NCI-H2107 treated with DMSO at 0.1 percent for 48 hours (cell line): ENCODE data around the gene VWA2.

Experiments
- DNase-seq: peaks from one replicate; lab custom pipeline; 2025; ENCODE audit not compliant: unreplicated experiment; lab: John Stamatoyannopoulos, UW

VWA2 gene, protein sequence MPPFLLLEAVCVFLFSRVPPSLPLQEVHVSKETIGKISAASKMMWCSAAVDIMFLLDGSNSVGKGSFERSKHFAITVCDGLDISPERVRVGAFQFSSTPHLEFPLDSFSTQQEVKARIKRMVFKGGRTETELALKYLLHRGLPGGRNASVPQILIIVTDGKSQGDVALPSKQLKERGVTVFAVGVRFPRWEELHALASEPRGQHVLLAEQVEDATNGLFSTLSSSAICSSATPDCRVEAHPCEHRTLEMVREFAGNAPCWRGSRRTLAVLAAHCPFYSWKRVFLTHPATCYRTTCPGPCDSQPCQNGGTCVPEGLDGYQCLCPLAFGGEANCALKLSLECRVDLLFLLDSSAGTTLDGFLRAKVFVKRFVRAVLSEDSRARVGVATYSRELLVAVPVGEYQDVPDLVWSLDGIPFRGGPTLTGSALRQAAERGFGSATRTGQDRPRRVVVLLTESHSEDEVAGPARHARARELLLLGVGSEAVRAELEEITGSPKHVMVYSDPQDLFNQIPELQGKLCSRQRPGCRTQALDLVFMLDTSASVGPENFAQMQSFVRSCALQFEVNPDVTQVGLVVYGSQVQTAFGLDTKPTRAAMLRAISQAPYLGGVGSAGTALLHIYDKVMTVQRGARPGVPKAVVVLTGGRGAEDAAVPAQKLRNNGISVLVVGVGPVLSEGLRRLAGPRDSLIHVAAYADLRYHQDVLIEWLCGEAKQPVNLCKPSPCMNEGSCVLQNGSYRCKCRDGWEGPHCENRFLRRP

DNA sequence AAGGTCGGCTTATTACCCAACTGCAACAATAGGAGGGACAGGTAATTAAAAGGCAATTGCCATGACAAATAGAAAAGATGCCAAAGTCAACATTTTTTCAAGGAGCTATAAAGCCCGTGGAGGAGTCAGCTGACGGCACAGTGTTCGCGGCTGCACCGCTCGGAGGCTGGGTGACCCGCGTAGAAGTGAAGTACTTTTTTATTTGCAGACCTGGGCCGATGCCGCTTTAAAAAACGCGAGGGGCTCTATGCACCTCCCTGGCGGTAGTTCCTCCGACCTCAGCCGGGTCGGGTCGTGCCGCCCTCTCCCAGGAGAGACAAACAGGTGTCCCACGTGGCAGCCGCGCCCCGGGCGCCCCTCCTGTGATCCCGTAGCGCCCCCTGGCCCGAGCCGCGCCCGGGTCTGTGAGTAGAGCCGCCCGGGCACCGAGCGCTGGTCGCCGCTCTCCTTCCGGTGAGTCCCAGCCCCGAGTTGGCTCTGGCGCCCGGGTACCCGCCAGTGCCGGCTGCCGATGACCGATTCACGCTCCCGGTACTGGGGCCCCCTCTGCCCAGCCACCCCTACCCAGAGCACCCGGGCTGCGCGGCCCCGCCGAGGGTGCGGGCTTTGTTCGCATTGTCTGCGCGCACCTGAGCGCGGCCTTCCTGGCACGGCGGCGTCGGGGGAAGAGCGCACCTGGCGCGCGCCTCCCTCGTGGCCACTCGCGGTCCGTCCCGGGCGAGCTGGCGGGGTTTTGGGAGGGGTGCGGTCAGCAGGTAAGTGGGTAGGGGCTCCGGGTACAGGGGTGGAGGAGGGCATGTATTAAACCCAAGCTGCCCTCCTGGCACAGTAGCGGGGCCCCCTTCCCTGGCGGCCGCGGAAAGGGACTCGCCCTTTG lies at the start of gene VWA2:
VWA2 (plus strand) TSS at position 138 of the 877 bp plus-strand sequence. CDS start 9,460 bp downstream, outside the sequence.
- DNase-seq: no peak

DNA sequence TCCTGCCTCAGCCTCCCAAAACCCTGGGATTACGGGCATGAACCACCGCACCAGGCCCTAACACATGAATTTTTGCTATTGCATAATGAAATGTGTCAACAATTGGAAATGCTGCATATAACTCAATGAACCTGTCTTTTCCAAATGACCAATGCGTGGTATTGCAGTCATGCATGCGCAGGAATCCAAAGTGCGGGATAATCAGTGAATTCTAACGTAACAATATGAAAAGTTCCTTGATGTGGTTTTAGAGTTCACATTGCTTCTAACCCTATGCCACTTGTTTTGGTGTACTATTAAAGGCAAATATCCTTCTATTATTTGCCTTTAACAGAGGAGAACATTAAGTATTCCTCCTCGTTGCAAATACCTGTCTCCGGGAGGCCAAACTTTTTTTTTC lies 49.4 kb upstream of the VWA2 start:
- no peak for DNase-seq

DNA sequence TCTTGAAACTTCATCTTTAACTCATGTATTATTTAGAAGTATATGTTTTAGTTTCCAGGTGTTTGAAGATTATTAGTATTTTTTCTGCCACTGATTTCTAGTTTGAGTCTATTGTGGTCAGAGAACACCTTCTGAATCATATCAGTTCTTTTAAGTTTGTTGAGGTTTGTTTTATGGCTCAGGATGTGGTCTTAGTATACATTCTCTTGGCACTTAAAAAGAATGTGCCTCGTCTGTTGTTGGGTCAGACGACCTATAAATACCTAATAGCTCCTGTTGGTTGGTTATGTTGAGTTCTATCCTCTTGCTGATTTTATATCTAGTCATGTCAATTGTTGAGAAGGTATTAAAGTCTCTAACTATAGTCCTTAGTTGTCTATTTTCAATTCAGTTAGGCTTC lies 44.0 kb upstream of the VWA2 start:
- DNase-seq: no peak

DNA sequence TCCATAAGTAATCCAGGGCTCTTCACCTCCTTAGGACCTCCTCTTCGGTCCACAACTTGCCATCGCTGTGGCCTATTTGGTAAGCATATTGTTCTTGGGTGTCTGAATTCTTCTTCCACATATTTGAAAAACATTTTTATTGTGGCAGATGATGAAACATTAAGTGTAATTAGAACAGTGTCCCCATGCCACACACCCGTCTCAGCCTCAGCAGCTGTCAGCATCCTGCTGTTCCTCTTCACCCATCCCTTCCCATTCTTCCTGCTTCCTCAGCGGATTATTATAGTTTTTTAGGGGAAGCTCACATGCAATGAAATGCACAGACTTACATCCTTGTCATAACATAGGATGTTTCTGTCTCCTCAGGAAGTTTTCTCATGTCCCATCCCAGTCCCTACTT lies 39.8 kb upstream of the VWA2 start:
- DNase-seq: no peak

DNA sequence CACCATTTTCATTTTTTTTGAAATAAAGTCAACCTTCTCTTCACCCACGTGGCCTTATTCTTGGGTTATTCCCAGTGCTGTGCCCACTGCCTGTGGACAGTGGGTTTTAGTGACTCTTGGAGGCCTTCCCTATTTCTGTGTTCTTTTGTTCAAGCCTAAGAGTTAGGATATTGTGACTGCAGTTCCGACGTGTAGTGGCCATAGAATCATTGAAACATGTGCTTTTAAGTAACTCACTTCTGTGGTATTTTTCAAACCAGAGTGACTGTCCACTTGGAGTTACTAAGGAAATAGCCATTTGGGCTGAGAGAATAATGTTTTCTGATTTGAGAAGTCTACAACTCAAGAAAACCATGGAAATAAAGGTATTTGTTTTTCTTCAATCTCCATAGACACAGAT lies 36.2 kb upstream of the VWA2 start:
- DNase-seq: no peak

DNA sequence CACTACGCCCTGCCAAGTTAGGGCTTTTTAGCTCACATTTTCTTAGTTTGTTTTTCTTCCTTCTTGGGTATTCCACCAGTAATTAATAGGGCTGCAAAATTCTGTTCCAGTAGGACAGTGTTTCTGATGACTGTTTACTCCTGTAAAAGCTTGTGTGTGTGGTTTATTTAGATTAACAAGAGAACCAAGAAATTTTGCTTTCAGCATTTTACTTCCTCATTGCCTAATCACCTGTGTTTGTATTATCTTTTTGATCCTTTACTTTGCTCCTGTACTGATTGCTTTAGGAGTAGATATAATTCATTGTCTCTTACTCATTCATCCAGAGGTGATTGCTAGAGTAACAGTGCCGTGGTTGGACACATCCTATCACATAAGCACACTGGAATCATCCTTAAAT lies 32.2 kb upstream of the VWA2 start:
- no peak for DNase-seq

DNA sequence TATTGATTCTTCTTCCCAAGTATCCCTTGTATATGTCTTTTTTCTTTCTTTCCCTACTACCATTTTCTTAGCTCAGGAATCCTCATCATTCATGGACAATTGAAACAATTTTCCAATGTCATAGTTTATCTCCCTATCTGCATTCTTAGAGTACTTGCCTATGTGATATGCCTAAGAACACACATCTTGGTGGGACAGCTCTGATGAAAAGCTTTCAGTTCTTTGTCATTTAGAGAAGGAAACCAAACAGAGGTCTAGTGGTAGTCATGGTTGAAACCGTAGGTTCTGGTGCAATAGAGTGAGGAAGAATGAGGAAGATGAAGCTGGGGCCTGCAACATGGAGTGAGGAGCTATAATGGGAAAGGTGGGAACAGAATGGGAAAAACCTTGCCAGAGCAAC lies 31.7 kb upstream of the VWA2 start:
- no peak for DNase-seq

DNA sequence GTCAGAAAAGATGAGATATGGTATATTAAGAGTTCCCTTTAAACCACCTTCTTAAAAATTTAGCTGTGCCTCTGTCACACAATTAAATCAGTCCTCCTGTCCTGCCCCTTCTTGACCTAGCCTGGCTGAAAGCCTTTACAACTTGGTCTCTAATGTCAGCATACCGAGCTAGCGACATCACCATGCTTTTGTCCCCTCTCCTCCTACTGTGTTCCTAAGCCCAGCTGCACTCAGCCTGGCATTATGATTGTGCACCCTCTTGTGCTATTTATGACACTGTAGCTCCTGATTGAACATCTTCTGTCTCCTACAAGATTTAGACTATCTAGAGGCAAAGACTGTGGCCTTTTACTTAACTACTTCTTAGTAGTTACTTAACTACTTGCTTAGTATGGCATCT lies 30.7 kb upstream of the VWA2 start:
- DNase-seq: no peak

DNA sequence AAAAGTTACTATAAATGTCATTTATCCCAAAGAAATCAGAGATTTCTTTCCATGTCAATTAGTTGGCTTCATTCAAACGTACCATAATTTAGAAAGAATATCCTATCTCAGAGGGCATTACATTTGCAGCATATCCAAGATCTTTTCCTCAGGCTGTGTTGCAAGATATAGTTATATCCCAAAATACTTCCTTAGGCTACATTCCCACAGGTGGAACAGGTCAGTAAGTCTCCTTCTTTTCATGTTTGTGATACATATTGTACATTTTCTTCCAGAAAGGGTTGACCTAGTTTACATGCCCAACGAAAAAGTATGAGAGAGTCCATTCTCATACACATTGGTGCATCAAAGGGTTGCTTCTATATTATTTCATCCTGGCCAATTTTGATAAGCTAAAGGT lies 26.9 kb upstream of the VWA2 start:
- no peak for DNase-seq

DNA sequence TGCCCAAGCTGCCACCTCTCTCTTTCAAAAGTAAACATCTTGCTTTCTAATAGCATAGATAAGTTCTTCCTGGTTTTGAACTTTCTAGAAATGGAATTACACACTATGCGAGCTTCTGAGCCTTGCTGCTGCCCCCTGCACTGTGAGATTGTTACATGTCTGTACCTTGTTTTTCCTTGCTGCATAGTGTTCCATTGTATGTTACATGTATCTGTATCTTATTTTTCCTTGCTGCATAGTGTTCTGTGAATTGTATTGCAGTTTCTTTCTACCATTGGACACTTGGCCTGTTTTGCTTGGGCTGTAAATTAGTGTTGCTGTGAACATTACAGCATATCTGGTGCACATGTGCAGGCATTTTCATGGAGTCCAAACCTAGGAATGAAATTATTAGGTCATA lies 24.0 kb upstream of the VWA2 start:
- no peak for DNase-seq

DNA sequence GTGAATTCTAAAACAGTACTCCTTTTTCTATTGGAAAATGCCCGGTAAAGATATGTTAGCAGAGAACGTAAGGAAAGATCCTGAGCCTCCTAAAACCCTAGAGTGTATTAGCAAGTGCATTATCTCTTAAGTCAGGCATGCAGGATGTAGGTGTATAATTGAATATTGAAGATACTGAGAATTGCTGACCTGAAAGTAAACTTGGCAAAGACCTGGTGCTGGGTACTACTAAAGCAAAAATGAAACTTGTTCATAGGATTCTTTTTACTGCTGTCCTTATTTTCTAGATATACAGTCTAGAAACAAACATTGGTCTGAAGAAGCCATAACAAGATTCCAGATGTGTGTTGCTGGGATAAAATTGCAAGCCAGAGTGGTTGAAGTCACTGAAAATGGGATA lies 18.8 kb upstream of the VWA2 start:
- DNase-seq: no peak

DNA sequence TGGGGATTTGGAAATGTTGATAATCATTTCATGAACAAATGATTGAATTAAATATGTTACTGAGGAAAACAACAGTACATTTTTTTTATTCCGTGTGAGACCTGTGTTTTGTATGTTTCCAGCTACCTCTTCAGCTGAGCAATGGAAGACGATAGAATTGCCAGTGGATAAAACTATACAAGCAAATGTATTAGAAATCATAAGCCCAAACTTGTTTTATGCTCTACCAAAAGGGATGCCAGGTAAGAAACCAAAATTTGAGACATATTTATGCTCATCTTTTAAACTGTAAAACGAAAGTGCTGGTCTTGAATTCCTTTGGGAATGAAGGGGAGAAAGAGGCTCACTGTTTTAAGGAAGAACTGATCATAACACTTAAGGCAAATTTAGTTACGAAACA lies 17.8 kb upstream of the VWA2 start:
- no peak for DNase-seq

DNA sequence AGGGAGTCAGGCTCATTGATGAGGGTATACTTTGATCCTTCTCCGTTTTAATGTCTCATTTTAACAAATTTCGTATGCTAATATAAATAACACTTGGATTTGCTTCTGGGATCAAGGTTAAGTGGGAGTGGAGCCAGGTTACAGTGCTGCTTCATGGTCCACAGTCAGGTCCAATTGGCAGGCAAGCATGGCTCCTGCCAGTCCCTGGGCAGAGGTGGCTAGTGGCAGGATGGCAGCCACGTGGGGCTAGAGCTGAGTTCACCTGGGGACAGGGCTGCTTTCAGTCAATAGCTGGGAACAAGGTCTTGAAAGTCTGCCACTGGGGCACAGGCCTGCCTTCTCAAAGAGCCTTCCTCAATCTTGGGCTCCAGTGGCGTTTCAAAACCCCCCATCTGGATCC lies 16.0 kb upstream of the VWA2 start:
- no peak for DNase-seq

DNA sequence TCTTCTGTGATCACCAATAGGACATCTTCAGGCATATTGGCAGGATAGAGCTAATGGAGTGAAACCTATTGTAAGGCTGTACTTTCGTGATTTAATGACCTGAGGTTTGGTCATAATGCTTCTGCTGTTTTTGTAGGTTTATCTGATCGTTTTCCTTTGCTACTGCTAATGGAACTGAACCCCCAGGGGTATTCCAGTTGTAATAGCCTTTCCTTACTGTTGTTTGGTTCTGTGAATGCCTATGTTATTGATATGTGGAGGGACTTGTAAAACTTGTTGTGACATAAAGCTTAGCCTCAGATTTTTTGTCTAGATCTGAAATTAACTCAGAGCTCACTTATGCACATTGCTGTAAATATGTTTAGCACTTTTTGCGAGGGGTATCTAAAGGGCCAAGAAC lies 10.9 kb upstream of the VWA2 start:
- DNase-seq: no peak

DNA sequence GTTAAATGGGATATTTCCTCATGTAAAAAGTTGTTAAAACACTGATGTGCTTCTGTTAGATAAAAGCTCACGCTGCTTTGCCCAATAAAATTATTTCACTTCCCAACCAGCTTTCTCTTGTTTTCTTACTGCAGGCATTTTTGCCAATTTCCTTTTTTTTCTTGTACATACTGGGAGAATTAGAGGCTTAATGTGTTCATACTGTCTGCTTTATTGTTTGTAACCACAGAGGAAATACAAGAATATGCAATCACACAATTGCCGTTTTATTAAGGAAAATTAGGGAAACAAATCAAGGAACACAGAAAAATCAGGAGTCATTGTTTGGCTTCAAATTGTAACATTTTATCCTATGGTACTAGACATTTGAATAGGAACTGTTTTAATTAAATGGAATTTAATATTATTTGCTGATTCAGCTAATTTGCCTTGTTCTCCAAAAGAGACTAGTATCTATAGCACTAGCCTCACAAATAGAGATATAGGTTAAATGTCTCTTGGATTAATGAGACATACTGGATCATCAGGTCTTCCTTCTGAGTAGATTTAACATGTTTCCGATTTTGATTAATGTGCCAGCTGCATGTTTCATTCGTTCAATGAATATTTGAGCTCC lies 6.4 kb upstream of the VWA2 start:
- DNase-seq: no peak

DNA sequence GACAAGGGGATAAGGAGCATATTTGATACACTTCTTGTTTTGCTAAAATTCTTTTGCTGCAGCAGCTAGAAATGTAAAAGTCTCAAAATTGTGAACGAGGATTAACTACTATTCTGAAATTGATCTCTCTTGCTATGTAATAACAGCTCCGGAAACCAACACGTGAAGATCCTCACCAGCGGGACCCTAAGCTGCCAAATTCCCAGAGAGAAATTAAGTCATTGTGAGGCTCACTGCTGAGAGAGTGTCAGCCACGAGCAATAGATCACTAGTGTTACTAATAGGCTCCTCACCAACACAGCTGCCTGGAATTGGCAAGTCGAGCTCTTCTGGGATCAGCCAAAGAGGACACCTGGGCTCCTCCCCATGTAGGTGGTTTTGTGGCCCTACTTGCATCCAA lies 5.6 kb upstream of the VWA2 start:
- DNase-seq: no peak

DNA sequence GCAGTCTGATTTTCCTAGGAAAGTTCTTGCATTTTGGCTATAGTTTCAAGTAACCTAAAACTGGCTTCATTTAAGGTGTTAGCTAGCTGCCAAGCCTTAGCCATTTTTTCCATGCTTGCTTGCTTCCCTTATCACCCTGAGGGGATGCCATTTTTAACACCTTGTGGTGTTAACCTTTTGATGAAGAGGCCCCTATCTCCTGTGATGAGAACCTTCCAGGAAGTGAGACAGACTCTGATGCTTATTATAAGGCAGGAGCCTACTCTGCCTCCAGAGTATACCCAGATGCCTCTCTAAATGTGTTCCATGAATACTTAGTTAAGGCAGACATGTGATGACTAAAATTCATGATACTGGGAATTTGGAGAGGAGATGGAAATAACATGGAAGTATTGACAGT lies 4.9 kb upstream of the VWA2 start:
- no peak for DNase-seq

DNA sequence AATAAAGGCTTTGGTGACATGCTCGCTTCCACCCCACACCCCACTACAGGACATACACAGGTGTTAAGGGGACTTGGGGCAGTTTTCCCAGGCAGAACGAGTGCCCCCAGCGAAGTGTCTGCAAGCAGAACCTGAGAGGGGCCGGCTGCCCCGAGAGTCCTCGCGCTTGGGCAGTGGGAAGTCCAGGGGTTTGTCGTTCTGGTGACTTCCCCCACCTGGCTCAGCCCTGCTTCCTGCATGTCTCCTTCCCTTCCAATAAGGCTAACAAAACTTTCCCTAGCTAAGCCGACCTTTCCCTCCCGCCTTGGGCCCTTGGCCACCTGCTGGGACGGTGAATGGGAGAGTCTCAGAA lies 916 bp downstream of the VWA2 start:
- no peak for DNase-seq

DNA sequence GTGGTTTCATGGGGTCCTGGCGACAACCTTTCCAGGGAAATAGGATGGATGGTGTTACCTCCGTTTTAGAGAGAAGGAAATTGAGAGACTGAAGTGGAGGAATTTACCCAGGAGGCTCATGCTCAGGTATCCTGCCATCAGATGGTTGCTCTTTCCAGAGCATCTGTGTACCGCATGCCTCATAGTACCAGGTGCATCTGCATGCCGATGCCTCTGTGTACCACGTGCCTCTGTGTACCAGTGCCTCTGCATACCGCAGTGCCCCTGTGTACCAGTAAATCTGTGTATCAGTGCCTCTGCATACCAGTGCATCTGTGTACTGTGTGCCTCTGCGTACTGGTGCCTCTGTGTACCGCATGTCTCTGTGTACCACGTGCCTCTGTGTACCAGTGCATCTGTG lies 3.2 kb downstream of the VWA2 start:
- no peak for DNase-seq

DNA sequence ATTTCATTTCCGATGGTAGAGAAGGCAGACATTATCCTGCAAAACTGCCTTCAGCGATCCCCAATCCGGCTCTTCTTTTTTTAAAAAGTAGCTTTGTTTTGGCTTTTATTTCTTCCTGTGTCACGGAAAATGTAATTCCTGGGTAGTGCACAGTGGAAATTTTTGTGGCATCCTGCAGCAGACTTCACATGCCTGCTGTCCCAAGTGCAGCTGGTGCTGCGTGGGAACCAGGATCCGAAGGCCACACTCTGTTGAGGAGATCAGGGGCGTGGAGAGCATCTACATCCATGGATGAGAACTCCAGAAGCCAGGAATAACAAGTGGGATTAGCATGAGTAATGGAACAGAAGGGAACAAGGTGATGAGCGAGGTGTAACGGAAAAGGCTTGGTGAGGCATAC lies 4.6 kb downstream of the VWA2 start:
- DNase-seq: no peak

DNA sequence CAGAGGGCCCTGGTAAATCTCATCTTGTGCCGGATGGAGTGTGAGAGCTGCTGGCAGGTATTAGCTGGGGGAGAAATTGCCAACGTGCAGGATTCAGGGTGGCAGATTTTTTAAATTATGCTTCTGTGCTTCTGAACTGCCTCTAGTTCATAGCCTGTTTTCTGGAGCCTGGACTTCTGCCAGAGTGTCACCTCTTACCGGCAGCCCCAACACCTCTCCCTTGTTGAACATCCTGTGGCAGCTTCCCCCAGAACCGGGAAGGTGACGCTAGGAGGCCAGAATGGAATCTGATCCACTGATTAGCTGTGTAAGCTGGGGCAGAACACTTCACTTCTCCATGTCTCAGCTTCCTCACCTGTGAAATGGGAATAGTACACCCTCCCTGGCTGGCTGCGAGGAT lies 5.1 kb downstream of the VWA2 start:
- no peak for DNase-seq
